ENCODE measurements around the gene CCNB1IP1.
"Not testable (repeated sequence)": the region's sequence is repeated elsewhere in the genome, so short reads cannot be mapped to it uniquely, and the experiment has no call there.

CCNB1IP1 gene

DNA sequence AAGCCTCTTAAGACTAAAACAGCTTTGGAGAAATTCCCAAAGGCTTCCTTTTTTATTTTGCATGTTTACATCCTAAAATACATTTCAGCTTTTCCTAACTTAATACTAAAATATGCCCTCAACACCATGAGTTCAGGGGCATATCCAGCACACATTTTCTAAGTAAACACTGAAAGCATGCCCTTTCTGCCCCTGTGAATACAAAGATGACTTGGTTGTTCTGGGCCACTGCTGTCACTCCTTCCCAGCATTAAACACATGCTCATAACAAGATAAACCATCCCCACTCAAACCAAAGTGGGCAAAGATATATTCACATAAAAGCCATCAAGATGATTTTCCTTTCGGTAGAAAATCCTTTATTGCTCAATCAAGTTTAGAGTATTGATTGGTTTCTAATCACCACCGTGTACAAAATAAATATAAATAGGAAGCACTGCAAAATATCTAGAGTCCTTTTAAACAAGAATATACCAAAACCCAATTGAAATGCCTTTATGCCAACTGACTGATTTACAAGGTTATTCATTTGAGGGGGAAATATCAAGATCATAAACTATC is 1.9 kb downstream of the CCNB1IP1 start:
- no peak for DNase-seq

- DNase-seq: no peak
These were observed 3.7 kb downstream of the CCNB1IP1 start for GRCh38 chr14:20329355-20329754.

DNA sequence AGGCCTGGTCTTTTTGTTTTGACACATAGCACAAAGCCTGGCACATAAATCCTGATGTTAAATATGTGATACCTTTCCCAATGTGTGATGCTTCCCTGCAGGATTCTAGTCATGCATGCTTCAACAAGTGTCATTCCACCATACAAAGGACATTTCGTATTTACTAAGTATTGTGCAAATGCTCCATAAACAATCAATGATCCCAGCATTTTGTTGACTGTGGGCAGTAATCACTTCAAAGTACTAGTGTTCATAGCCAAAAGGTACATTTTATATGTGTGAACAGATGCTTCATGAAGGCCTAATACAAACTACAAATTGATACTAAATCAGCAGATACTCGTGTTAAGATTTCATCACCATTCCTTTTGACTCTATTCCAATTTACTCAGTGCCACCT is 4.4 kb downstream of the CCNB1IP1 start:
- no peak for DNase-seq

DNA sequence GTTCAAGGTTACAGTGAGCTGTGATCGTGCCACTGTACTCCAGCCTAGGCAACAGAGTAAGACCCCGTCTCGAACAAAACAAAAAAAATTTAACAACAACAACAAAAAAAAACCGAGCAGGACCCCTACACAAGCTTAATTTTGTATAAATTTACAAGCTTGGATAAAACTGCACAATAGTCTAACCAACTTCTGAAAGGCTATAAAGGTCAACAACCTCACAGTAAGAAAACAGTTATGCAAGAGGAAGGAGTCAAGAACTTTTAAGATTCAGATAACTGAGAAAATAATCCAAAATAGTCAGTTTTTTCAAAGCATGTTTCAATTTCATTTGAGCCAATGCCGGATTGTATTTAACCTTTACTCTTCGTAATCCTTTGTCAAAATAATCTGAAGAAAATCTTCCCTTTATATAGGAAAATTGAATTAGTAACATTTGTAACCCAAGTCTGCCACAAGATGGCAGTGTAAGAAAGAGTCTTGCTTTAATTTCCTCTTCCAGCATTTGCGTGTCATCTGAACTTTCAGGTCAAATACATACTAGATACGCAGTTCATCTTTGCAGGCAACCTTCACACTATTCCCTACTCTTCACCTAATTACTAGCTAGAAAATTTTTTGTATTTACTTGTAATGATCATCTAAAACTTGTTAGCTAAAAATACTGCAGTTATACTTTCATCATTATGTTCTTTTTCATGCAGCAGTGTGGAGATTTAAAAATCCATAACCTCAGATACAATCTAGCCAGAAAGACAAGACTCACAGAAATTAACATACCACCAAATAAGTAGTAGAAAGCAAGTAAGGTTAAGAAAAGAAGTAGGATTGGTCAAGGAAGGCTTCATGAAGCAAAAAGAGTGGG is 5.8 kb downstream of the CCNB1IP1 start:
- DNase-seq: peak; percentile 49 to 76

DNA sequence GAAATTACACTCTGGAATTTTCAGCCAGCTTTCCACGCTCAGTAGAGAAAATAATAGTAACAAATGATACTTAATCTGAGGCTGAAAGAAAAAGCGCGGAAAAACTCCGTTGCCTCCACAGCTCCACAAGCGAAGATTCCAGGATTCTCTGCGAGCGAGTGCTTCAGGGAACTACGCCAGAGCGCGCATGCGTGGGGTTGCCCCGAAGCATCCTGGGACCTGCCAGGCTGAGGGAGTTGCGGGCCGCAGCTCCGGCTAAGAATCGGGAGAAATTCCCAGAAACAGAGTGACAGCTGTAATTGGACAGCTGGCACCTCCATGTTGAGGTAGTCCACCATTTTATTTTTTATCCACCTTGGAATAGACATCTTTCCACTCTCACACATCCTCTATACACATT is 15.4 kb downstream of the CCNB1IP1 start:
- DNase-seq: no peak

DNA sequence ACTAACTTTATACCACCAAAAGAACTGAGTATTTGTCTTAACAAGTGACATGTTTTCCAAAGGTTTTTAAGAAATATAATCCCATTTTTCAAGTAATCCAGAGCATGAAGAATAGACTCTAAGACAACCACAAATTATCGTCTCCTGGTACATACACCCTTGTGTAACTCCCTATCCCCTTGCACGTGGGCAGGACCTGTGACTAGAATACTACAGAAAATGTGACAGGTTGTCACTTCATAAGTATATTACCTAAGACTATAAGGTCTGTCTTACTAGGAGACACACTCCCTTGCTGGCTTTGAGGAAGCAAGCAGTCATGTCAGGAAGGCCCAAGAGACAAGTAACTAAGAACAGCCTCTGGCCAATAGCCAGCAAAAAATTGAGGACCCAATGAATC is 19.1 kb downstream of the CCNB1IP1 start:
- no peak for DNase-seq

DNA sequence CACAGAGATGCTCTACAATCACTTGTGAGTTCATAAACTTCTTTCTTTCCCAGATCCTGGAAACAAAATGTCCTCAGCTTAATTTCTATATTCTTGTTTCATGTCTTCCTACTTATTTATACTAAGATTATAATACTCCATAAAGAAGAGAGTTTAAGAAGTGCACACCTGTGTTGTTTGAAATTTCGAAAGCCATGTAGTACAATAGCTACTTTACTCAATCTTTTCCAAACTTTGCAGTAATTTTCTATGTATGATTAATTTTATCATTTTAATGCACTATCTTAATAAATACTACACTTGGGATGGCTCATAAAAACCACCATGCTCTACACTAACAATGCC is 27.0 kb downstream of the CCNB1IP1 start:
- no peak for DNase-seq

GRCh38 chr14:20305265-20306078 is 27.6 kb downstream of the CCNB1IP1 start, which contains the start of gene TTC5:
Gene TTC5, minus strand, starts transcription at chr14:20305951. Its CDS starts 14 bp downstream, at chr14:20305937.
- DNase-seq: peak; percentile 63 to 83

- DNase-seq: no peak
These were observed 30.9 kb downstream of the CCNB1IP1 start for GRCh38 chr14:20302042-20302755.

DNA sequence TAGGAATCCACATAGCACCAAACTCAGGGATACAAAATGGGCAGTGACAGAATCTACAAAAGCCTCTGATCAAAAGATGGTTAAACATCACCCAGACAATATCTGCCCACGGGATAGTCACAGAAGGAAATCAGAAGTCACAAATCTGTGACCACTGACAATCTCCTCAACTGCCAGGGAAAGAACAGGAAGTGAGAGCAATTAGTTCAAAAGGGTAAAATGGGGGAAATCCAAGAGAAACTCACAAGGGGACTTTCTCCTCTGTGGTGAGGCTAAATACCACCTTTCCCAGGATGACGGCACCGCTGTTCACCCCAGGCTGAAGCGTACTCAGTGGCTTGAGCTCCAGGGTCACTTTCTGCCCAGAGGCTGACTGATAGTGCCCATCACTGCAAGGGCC is 38.0 kb downstream of the CCNB1IP1 start:
- DNase-seq: no peak

- DNase-seq: no peak
These were observed 38.4 kb downstream of the CCNB1IP1 start for GRCh38 chr14:20294636-20295035.

DNA sequence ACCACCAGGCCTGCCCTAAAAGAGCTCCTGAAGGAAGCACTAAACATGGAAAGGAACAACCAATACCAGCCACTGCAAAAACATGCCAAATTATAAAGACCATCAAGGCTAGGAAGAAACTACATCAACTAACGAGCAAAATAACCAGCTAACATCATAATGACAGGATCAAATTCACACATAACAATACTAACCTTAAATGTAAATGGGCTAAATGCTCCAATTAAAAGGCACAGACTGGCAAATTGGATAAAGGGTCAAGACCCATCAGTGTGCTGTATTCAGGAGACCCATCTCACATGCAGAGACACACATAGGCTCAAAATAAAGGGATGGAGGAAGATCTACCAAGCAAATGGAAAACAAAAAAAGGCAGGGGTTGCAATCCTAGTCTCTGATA is 51.1 kb downstream of the CCNB1IP1 start:
- not testable (repeated sequence) for DNase-seq

DNA sequence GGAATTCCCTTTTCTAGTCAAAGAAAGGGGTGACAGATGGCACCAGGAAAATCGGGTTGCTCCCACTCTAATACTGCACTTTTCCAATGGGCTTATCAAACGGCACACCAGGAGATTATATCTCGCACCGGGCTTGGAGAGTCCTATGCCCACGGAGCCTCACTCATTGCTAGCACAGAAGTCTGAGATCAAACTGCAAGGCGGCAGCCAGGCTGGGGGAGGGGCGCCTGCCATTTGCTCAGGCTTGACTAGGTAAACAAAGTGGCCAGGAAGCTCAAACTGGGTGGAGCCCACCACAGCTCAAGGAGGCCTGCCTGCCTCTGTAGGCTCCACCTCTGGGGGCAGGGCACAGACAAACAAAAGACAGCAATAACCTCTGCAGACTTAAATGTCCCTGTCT is 52.8 kb downstream of the CCNB1IP1 start:
- DNase-seq: peak in 1 of 2 experiments; percentile 37

- DNase-seq: no peak
These were observed 54.7 kb downstream of the CCNB1IP1 start for GRCh38 chr14:20278414-20278813.

- no peak for DNase-seq
These were observed 55.7 kb downstream of the CCNB1IP1 start for GRCh38 chr14:20277409-20277808.

GRCh38 chr14:20274062-20274461 is 59.0 kb downstream of the CCNB1IP1 start:
- DNase-seq: no peak

- DNase-seq: not testable (repeated sequence)
These were observed 68.7 kb downstream of the CCNB1IP1 start for GRCh38 chr14:20264361-20264760.

DNA sequence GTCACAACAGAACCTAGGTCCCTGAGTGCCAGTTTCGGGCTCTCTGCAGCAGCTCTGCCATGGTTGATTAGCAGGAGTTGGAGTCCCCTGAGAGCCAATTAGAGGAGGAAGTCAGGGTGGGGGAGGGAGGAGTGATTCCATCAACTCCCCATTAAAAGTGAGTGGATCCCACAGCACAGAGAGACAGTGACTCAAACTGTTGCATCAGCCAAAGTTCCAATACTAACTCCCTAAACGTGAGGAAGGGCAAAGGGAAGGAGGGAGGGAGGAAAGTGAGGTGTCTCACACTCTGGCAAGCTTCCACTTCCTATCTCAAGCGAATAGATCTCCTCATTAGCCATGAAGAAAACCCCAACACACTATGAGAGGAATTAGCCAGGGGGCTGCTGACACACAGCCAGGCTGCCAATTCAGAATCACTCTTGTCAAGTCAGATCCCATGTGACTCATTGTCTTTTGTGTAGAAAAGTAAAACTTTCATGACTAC is 70.4 kb downstream of the CCNB1IP1 start:
- DNase-seq: no peak
